ENCODE measurements around the gene SULT1A2. TPM values are rescaled to one million over a fixed set of nuclear protein-coding genes. Genes with fewer than 3 reads are reported as not detected.
"Not testable (repeated sequence)": the region's sequence is repeated elsewhere in the genome, so short reads cannot be mapped to it uniquely, and the experiment has no call there.

SULT1A2 gene
- total and polyA plus RNA-seq, 2 donors from 2014 or later = 1.1 to 13.3 TPM

DNA sequence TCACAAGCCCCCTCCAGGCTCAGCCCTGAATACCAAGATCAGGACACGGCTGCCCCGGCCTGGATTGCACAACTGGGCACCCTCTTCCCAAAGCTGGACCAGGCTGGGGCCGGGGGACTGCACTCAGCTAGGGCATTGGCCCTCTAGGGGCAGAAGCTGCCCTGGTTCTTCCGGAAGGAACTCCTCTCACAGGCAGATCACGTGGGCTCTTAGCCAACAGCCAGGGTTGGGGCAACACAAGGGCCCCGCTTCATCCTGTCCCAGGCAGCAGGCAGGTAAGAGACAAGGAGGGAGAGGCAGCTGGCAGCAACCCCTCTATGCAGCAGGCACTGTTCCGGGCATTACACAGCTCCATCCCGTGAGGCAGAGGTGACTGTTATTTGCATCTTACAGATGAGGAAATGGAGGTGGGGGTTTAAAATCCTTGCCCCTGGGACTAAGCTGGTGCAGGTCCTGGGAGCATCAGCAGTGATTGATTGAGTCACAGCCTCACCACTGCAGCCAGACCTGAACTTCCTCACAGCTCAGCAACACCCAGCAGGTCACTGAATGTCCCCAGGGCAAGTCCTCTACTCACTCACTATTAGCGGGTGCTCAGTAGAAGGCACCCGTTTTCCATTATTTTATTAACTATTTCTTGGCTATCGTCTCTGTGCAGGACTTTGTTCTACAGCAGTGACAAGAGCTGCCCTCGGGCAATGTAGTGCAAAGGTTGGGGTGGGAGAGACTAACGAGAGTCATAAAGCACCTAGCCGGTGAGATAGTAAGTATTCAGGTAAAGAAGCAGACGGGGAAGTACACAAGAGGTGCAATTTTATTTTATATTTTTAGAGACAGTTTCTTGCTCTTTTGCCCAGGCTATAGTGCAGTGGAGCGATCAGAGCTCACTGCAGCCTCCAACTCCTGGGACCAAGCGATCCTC, 15.8 kb upstream of the SULT1A2 start:
- not testable (repeated sequence) for H3K9ac ChIP-seq (ENCODE audit: low read length in 3 of 3); FAIRE-seq

DNA sequence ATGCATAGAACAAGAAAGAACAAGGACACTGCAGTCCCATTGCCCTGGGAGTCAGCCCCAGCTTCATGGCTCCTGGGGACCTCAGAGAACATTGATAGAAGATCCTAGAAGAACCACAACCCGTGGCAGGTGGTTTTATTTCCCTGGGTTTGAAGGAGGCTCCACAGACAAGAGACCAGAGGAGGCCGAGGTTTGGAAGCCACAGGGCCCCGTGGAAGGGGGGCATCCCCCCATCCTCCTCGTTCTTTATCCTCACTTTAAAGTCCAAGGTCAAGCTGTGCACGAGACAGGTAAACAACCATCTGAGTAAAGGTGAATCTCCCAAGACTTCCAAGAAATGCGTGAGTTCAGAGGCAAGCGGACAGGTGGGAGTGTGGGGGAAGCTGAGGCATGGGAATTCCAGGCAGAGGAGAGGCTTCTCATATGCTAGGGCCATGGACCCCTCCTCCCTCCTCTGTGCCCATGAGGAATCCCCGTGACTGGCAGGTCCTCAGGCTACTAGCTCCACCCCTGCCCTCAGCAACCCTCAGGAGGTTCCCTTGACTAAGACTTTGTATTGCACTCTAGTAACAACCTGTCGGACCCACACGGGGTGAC, 13.8 kb upstream of the SULT1A2 start:
- Histone ChIP-seq H3K27ac (ENCODE audit: low read depth in 2 of 2, low read length in 2 of 2) (peak overlapping the region in 1 of 2 donors; percentile 46), H3K27me3 (ENCODE audit: control insufficient read depth, insufficient read depth, low read length) (no peaks in the 10 kb centered on the region), H3K4me3 (ENCODE audit: low read length in 3 of 3) (no peak overlapping the region), H3K9me3 (ENCODE audit: control insufficient read depth in 2 of 3, insufficient read depth in 1 of 3, low read length in 3 of 3) (no peaks in the 10 kb centered on the region), H3K9ac (ENCODE audit: low read length in 3 of 3) (peak overlapping the region in 1 of 3 donors; percentile 9), H3K4me1 (ENCODE audit: control insufficient read depth in 2 of 3, insufficient read depth in 2 of 3, low read depth in 1 of 3, low read length in 3 of 3) (peaks cover 0 to 13% (median 10%) of the 10 kb centered on the region in 3 donors), H3K36me3 (ENCODE audit: control insufficient read depth in 2 of 3, insufficient read depth in 3 of 3, low read length in 3 of 3) (no peaks in the 10 kb centered on the region)
- FAIRE-seq (no peak), DNase-seq (peak in 4 of 5 donors; percentile 19 to 59 (median 42))
- intact Hi-C loops (cut with DNase I) = no loop called here
- TF ChIP-seq, protein P1, sequence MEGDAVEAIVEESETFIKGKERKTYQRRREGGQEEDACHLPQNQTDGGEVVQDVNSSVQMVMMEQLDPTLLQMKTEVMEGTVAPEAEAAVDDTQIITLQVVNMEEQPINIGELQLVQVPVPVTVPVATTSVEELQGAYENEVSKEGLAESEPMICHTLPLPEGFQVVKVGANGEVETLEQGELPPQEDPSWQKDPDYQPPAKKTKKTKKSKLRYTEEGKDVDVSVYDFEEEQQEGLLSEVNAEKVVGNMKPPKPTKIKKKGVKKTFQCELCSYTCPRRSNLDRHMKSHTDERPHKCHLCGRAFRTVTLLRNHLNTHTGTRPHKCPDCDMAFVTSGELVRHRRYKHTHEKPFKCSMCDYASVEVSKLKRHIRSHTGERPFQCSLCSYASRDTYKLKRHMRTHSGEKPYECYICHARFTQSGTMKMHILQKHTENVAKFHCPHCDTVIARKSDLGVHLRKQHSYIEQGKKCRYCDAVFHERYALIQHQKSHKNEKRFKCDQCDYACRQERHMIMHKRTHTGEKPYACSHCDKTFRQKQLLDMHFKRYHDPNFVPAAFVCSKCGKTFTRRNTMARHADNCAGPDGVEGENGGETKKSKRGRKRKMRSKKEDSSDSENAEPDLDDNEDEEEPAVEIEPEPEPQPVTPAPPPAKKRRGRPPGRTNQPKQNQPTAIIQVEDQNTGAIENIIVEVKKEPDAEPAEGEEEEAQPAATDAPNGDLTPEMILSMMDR (IDR thresholded peaks at IDR 0.05; ENCODE audit: borderline replicate concordance, extremely low read depth, insufficient read depth) = no peak

More for the DNA sequence above, 15.8 kb upstream of the SULT1A2 start:
- DNase-seq; H3K27ac ChIP-seq (ENCODE audit: low read depth in 2 of 2, low read length in 2 of 2); H3K36me3 ChIP-seq (ENCODE audit: control insufficient read depth in 2 of 3, insufficient read depth in 3 of 3, low read length in 3 of 3); H3K27me3 ChIP-seq (ENCODE audit: control insufficient read depth, insufficient read depth, low read length); H3K4me3 ChIP-seq (ENCODE audit: low read length in 3 of 3); H3K9me3 ChIP-seq (ENCODE audit: control insufficient read depth in 2 of 3, insufficient read depth in 1 of 3, low read length in 3 of 3); intact Hi-C loops (cut with DNase I): not testable (repeated sequence)
- H3K4me1 ChIP-seq (ENCODE audit: control insufficient read depth in 2 of 3, insufficient read depth in 2 of 3, low read depth in 1 of 3, low read length in 3 of 3) = peaks cover 0 to 13% (median 10%) of the 10 kb centered on the region in 3 donors

DNA sequence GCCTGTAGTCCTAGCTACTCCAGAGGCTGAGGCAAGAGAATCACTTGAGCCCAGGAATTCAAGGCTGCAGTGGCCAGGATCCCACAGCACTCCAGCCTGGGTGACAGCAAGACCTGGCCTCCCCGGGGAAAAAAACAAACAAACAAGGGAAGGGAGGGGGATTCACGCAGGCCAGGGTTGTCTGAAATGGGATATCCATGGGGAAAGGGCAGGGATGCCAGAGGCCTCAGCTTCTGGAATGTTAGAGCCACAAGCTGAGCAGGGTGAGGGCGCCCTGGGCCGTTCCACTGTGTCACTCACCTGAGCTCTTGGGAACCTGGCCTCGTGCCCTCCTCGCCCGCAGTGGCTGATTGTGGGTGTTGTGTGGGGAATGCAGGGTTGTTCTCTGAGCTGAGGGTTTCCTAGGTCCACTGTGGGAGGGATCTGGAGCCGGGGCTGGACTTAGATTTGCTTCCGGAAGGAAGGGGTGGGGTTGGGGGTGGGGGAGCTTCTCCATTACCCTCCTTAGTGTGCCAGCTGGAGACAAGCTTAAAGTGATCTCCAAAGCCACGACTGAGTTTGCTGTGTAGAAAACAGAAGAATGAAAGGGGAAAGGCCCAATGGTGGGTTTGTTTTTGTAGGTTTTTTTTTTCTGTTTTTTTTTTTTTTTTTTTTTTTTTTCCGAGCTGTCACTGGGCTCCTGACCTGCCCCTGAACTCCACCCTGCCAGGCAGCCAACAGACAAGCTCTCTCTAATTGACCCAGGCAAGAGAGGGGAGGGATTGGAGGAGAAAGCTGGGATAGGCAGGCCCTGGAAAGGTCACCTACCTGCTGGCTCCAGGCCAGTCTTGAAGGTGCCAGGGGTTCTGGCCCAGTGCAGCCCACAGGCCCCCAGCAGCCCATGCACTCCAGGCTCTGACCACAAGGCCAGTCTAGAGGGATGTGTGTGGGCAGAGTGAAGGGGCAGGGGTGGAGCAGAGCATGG, 13.1 kb upstream of the SULT1A2 start, which contains the start of gene SULT1A1:
SULT1A1 (minus strand) TSS at position 414 of the 964 bp plus-strand sequence. CDS start 1,189 bp downstream, outside the sequence.
- DNase-seq (peak; percentile 57 to 83 (median 71)), FAIRE-seq (no peak)
- H3K9ac ChIP-seq (ENCODE audit: low read length in 3 of 3) = peak within 1 kb of the TSS in 1 of 3 donors; percentile 85
- no peaks in the 10 kb centered on the region for H3K9me3 ChIP-seq (ENCODE audit: control insufficient read depth in 2 of 3, insufficient read depth in 1 of 3, low read length in 3 of 3)
- no peaks in the 10 kb centered on the region for H3K27me3 ChIP-seq (ENCODE audit: control insufficient read depth, insufficient read depth, low read length)
- H3K36me3 ChIP-seq (ENCODE audit: control insufficient read depth in 2 of 3, insufficient read depth in 3 of 3, low read length in 3 of 3) = no peaks in the 10 kb centered on the region
- H3K4me1 ChIP-seq (ENCODE audit: control insufficient read depth in 2 of 3, insufficient read depth in 2 of 3, low read depth in 1 of 3, low read length in 3 of 3) = peaks cover 0 to 13% (median 10%) of the 10 kb centered on the region in 3 donors
- H3K4me3 ChIP-seq (ENCODE audit: low read length in 3 of 3) = peak within 1 kb of the TSS in 2 of 3 donors; percentile 25 to 45
- H3K27ac ChIP-seq (ENCODE audit: low read depth in 2 of 2, low read length in 2 of 2) = peak within 1 kb of the TSS; percentile 11 to 46
- TF ChIP-seq, protein P1 (IDR thresholded peaks at IDR 0.05; ENCODE audit: borderline replicate concordance, extremely low read depth, insufficient read depth) = no peak
- intact Hi-C loops (cut with DNase I) = no loop called here

DNA sequence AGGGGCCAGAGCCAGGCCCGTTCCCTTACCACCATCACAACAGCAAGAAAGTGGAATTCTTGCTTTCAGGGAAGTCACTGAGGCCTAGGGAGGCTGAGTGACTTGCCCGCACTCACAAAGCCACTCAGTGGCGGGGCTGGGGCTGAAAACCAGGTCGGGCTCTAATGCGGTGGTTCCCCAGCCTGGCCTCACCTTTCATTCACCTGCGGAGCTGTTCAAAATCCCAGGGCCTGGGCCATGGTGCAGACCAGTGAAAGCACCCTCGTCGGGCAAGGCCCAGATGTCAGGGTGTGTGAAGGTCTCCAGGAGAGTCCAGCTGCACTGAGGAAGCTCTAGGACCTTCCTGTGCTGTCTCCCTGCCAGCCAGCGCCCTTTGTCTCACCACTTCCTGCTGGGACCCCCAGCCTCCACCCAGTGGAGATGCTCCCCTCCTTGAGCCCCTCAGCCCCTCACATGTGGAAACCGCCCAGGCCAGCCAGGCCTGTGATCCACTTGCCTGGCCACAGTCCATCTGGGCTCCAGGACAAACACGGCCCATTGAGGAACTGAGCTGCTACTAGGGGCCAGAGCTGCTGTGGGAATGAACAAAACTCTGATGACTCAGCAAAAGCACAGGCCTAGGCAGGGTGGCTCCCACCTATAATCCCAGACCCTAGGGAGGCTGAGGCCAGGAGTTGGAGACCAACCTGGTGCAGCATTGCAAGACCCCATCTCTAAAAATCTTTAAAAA, 12.2 kb upstream of the SULT1A2 start:
- peak in 2 of 5 donors; percentile 7 to 39 for DNase-seq
- H3K9ac ChIP-seq (ENCODE audit: low read length in 3 of 3) = peak overlapping the region in 1 of 3 donors; percentile 85

DNA sequence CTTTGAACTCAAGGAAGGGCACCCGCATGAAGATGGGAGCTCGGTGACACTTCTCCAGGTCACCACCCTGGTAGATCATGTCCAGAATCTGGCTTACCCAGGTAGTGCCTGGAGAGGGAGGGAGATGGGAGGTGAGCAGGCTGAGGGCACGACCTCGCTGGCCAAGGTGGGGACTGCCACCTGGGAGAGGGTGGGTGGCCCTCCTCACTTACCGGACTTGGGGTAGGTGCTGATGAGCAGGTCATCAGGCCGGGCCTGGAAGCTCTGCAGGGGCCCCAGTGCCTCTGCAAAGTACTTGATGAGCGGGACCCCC, 11.6 kb upstream of the SULT1A2 start:
- H3K9ac ChIP-seq (ENCODE audit: low read length in 3 of 3); FAIRE-seq; intact Hi-C loops (cut with DNase I); H3K27ac ChIP-seq (ENCODE audit: low read depth in 2 of 2, low read length in 2 of 2); H3K27me3 ChIP-seq (ENCODE audit: control insufficient read depth, insufficient read depth, low read length); H3K4me3 ChIP-seq (ENCODE audit: low read length in 3 of 3); H3K36me3 ChIP-seq (ENCODE audit: control insufficient read depth in 2 of 3, insufficient read depth in 3 of 3, low read length in 3 of 3); H3K9me3 ChIP-seq (ENCODE audit: control insufficient read depth in 2 of 3, insufficient read depth in 1 of 3, low read length in 3 of 3): not testable (repeated sequence)
- peak in 1 of 5 donors; percentile 31 for DNase-seq
- H3K4me1 ChIP-seq (ENCODE audit: control insufficient read depth in 2 of 3, insufficient read depth in 2 of 3, low read depth in 1 of 3, low read length in 3 of 3) = peaks cover 0 to 13% (median 10%) of the 10 kb centered on the region in 3 donors

More for the DNA sequence above, 12.2 kb upstream of the SULT1A2 start:
- H3K9me3 ChIP-seq (ENCODE audit: control insufficient read depth in 2 of 3, insufficient read depth in 1 of 3, low read length in 3 of 3); FAIRE-seq; intact Hi-C loops (cut with DNase I); H3K27me3 ChIP-seq (ENCODE audit: control insufficient read depth, insufficient read depth, low read length); H3K36me3 ChIP-seq (ENCODE audit: control insufficient read depth in 2 of 3, insufficient read depth in 3 of 3, low read length in 3 of 3): not testable (repeated sequence)
- Histone ChIP-seq H3K27ac (ENCODE audit: low read depth in 2 of 2, low read length in 2 of 2) (peak overlapping the region; percentile 10 to 11), H3K4me3 (ENCODE audit: low read length in 3 of 3) (peak overlapping the region in 1 of 3 donors; percentile 45), H3K4me1 (ENCODE audit: control insufficient read depth in 2 of 3, insufficient read depth in 2 of 3, low read depth in 1 of 3, low read length in 3 of 3) (peaks cover 0 to 13% (median 10%) of the 10 kb centered on the region in 3 donors)
